ENCODE measurements around the gene PAFAH1B1. TPM values are rescaled to one million over a fixed set of nuclear protein-coding genes. Genes with fewer than 3 reads are reported as not detected.

Gene PAFAH1B1
- total and polyA plus RNA-seq, 2 donors (not counting 1 experiment from before 2014, with no cell fraction given) = 41.4 to 170 TPM

DNA sequence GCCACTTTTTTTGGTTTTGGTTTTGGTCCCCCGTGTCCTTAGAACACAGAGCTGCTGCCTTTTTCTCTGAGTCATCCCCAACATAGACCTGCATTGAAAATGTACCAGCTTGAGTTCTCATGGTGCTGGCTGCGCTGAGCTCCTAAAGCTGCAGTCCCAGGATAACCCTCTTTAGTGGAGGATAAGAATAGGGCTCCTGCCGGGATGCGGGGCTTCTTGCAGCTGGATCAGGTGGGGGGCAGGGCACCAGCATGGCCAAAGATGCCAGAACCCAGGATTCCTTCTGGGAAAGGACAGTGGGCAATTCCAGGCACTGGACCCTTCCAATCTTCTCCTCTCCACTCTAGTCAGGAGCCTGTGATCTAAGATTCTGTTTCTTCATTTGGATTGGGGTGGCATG is 126.4 kb downstream of the PAFAH1B1 start:
- Mint-ChIP-seq H3K4me1 (peaks cover 2% of the 10 kb centered on the region), H3K27ac (no peak overlapping the region), H3K9me3 (ENCODE audit: insufficient read depth) (no peaks in the 10 kb centered on the region), H3K4me3 (no peak overlapping the region), H3K27me3 (peaks cover 3% of the 10 kb centered on the region)
- H3K79me2 ChIP-seq (ENCODE audit: control insufficient read depth, insufficient read depth, low read length) = no peaks in the 10 kb centered on the region
- no peaks in the 10 kb centered on the region for H3K9me3 ChIP-seq (ENCODE audit: control extremely low read depth in 1 of 3, control insufficient read depth in 2 of 3, insufficient read depth in 1 of 3, low read length in 2 of 3)
- peaks cover 0 to 12% (median 0%) of the 10 kb centered on the region in 4 experiments for H3K27me3 ChIP-seq (replicated peaks in 1 of 4; ENCODE audit: control extremely low read depth in 1 of 4, control insufficient read depth in 3 of 4, insufficient read depth in 4 of 4, low read length in 3 of 4)
- ChIA-PET CTCF (interaction anchor here (1.0 kb wide), 1 partner anchor 108 kb away, joined by 3 read pairs; no protein-coding TSS in a partner anchor), POLR2A (no interaction called here)
- H2AFZ ChIP-seq (ENCODE audit: insufficient read depth, low read depth, low read length, poor library complexity, severe bottlenecking) = no peak overlapping the region
- no peak overlapping the region for H3K4me3 ChIP-seq (ENCODE audit: control extremely low read depth in 1 of 5, extremely low read depth in 1 of 5, insufficient read depth in 1 of 5, low read depth in 2 of 5, low read length in 4 of 5)
- WGBS (ENCODE audit: insufficient coverage) = 79% methylated on average over 2 of the region's 4 CpGs
- TF ChIP-seq EZH2 (IDR thresholded peaks at IDR 0.05; ENCODE audit: borderline replicate concordance, insufficient read depth, low read depth, low read length, poor library complexity, severe bottlenecking) = no peak
- TF ChIP-seq CTCF (IDR thresholded peaks at IDR 0.05) = no peak
- H3K4me1 ChIP-seq (ENCODE audit: control insufficient read depth in 2 of 2, insufficient read depth in 2 of 2, low read length in 2 of 2) = peaks cover 2 to 5% of the 10 kb centered on the region in 2 donors
- H3K4me2 ChIP-seq (replicated peaks; ENCODE audit: low read depth, low read length, poor library complexity, severe bottlenecking) = no peak overlapping the region
- intact Hi-C loops (cut with micrococcal nuclease) = no loop called here
- no peak overlapping the region for H3K9ac ChIP-seq (ENCODE audit: low read length)
- H4K20me1 ChIP-seq (ENCODE audit: control insufficient read depth, insufficient read depth, low read length, poor library complexity, severe bottlenecking) = no peaks in the 10 kb centered on the region
- DNase-seq = no peak
- no peaks in the 10 kb centered on the region for H3K36me3 ChIP-seq (replicated peaks in 1 of 2; ENCODE audit: control extremely low read depth in 1 of 2, control insufficient read depth in 1 of 2, extremely low read depth in 1 of 2, insufficient read depth in 2 of 2, low read length in 1 of 2)
- ATAC-seq (ENCODE audit: low read depth) = no peak
- no peak overlapping the region for H3K27ac ChIP-seq (ENCODE audit: low read length in 2 of 2)

GRCh38 chr17:2721603-2722002 is 128.1 kb downstream of the PAFAH1B1 start:
- 74% methylated on average over 3 of the region's 4 CpGs for whole genome bisulfite sequencing (ENCODE audit: insufficient coverage)
- Histone ChIP-seq H3K27me3 (replicated peaks in 1 of 4; ENCODE audit: control extremely low read depth in 1 of 4, control insufficient read depth in 3 of 4, insufficient read depth in 4 of 4, low read length in 3 of 4) (peaks cover 0 to 19% (median 6%) of the 10 kb centered on the region in 4 experiments), H3K4me1 (ENCODE audit: control insufficient read depth in 2 of 2, insufficient read depth in 2 of 2, low read length in 2 of 2) (peaks cover 4 to 6% of the 10 kb centered on the region in 2 donors), H3K27ac (ENCODE audit: low read length in 2 of 2) (no peak overlapping the region), H3K79me2 (ENCODE audit: control insufficient read depth, insufficient read depth, low read length) (no peaks in the 10 kb centered on the region), H2AFZ (ENCODE audit: insufficient read depth, low read depth, low read length, poor library complexity, severe bottlenecking) (no peak overlapping the region), H3K4me2 (replicated peaks; ENCODE audit: low read depth, low read length, poor library complexity, severe bottlenecking) (no peak overlapping the region), H3K36me3 (replicated peaks in 1 of 2; ENCODE audit: control extremely low read depth in 1 of 2, control insufficient read depth in 1 of 2, extremely low read depth in 1 of 2, insufficient read depth in 2 of 2, low read length in 1 of 2) (no peaks in the 10 kb centered on the region), H4K20me1 (ENCODE audit: control insufficient read depth, insufficient read depth, low read length, poor library complexity, severe bottlenecking) (no peaks in the 10 kb centered on the region), H3K9ac (ENCODE audit: low read length) (no peak overlapping the region), H3K4me3 (ENCODE audit: control extremely low read depth in 1 of 5, extremely low read depth in 1 of 5, insufficient read depth in 1 of 5, low read depth in 2 of 5, low read length in 4 of 5) (no peak overlapping the region), H3K9me3 (ENCODE audit: control extremely low read depth in 1 of 3, control insufficient read depth in 2 of 3, insufficient read depth in 1 of 3, low read length in 2 of 3) (no peaks in the 10 kb centered on the region)
- Mint-ChIP-seq H3K4me3 (no peak overlapping the region), H3K4me1 (peaks cover 4% of the 10 kb centered on the region), H3K27me3 (peaks cover 10% of the 10 kb centered on the region), H3K27ac (no peak overlapping the region), H3K9me3 (ENCODE audit: insufficient read depth) (no peaks in the 10 kb centered on the region)
- intact Hi-C loops (cut with micrococcal nuclease) = no loop called here
- DNase-seq (no peak), ATAC-seq (ENCODE audit: low read depth) (no peak)
- TF ChIP-seq CTCF (IDR thresholded peaks at IDR 0.05) (no peak), EZH2 (IDR thresholded peaks at IDR 0.05; ENCODE audit: borderline replicate concordance, insufficient read depth, low read depth, low read length, poor library complexity, severe bottlenecking) (no peak)
- POLR2A ChIA-PET = no interaction called here
- CTCF ChIA-PET = no interaction called here

All from B cell (primary cell).